Nucleus accumbens (tissue), 56 donors: ENCODE measurements around the gene UGT1A8.
A peak's percentile ranks its signal among the peaks of the same experiment; 100 is the strongest.

Experiments
- DNase-seq, 56 donors: peaks; one replicate each; lab custom pipeline; 2025; lab: John Stamatoyannopoulos, UW

The UGT1A8 gene

GRCh38 chr2:233758141-233758540 is 140.7 kb downstream of the UGT1A8 start:
- no peak for DNase-seq

- no peak for DNase-seq
These were observed 141.4 kb downstream of the UGT1A8 start for GRCh38 chr2:233758849-233759248.

GRCh38 chr2:233760043-233760442 is 142.6 kb downstream of the UGT1A8 start, which contains the start of gene UGT1A1:
TSS of gene UGT1A1 (plus strand) at chr2:233760270. CDS start at chr2:233760288, 18 bp downstream.
- no peak for DNase-seq

- DNase-seq = no peak
These were observed 143.8 kb downstream of the UGT1A8 start for GRCh38 chr2:233761040-233761769.

- no peak for DNase-seq
These were observed 146.8 kb downstream of the UGT1A8 start for GRCh38 chr2:233764264-233764663.

- DNase-seq = no peak
These were observed 147.3 kb downstream of the UGT1A8 start for GRCh38 chr2:233764761-233765160.

GRCh38 chr2:233766416-233766815 is 149.0 kb downstream of the UGT1A8 start:
- DNase-seq = no peak

GRCh38 chr2:233768076-233768475 is 150.6 kb downstream of the UGT1A8 start:
- DNase-seq = no peak

- no peak for DNase-seq
These were observed 151.8 kb downstream of the UGT1A8 start for GRCh38 chr2:233769260-233769659.

GRCh38 chr2:233772153-233772552 is 154.7 kb downstream of the UGT1A8 start:
- DNase-seq = no peak

GRCh38 chr2:233772583-233772982 is 155.2 kb downstream of the UGT1A8 start:
- DNase-seq = no peak

GRCh38 chr2:233773854-233774253 is 156.4 kb downstream of the UGT1A8 start:
- no peak for DNase-seq

- DNase-seq = no peak
These were observed 158.0 kb downstream of the UGT1A8 start for GRCh38 chr2:233775414-233775813.

GRCh38 chr2:233778030-233778429 is 160.6 kb downstream of the UGT1A8 start, which contains the start of gene MROH2A:
TSS of gene MROH2A (plus strand) at chr2:233778330. CDS start at chr2:233779359, 1,029 bp downstream.
- no peak for DNase-seq

- DNase-seq = no peak
These were observed 162.3 kb downstream of the UGT1A8 start for GRCh38 chr2:233779722-233780121.

- no peak for DNase-seq
These were observed 163.3 kb downstream of the UGT1A8 start for GRCh38 chr2:233780771-233781170.

- no peak for DNase-seq
These were observed 172.1 kb downstream of the UGT1A8 start for GRCh38 chr2:233789554-233789953.

GRCh38 chr2:233791151-233791882 is 173.9 kb downstream of the UGT1A8 start:
- DNase-seq = no peak

GRCh38 chr2:233791883-233792329 is 174.5 kb downstream of the UGT1A8 start:
- no peak for DNase-seq

- DNase-seq = no peak
These were observed 175.3 kb downstream of the UGT1A8 start for GRCh38 chr2:233792720-233793119.

- peak in 11 of 56 donors; percentile 4 to 54 (median 18) for DNase-seq
These were observed 176.2 kb downstream of the UGT1A8 start for GRCh38 chr2:233793465-233794127.
